B cell (primary cell): ENCODE measurements around the gene LRBA. TPM values are rescaled to one million over a fixed set of nuclear protein-coding genes. Genes with fewer than 3 reads are reported as not detected.

Experiments
- ATAC-seq: fragments of 200-7000 bp; cut with Tn5 transposase; one replicate; pipeline ENCODE4 v1.10.0; 2021; ENCODE audit warnings: low read depth, mild to moderate bottlenecking, moderate number of reproducible peaks, moderate library complexity
- CTCF ChIA-PET: fragments of 350-600 bp; sonication (Branson Sonifier 250); formaldehyde crosslinking; loops from one replicate; lab custom pipeline; 2021; ENCODE audit warnings: antibody characterized with exemption, inconsistent platforms; lab: Charles Lee
- POLR2A ChIA-PET: fragments of 350-600 bp; sonication (Branson Sonifier 250); formaldehyde crosslinking; loops from one replicate; lab custom pipeline; 2021; ENCODE audit warnings: antibody characterized with exemption; lab: Charles Lee
- DNase-seq: peaks from one replicate; pipeline ENCODE4 v3.0.0; 2013
- H2AFZ ChIP-seq: 2 replicates; pipeline ENCODE4 v1.6.1; 2012; ENCODE audit warnings: mild to moderate bottlenecking, low read depth, low read length; ENCODE audit not compliant: insufficient read depth, poor library complexity, severe bottlenecking
- H3K27ac ChIP-seq, 2 donors: 1 replicate in 1 of 2; 2 replicates in 1 of 2; pipeline ENCODE4 v1.5.1; 2012 to 2013; ENCODE audit warnings: low read length in 2 of 2, mild to moderate bottlenecking in 2 of 2, moderate library complexity in 1 of 2
- H3K27me3 ChIP-seq, 4 experiments: fragments of 200-600 bp in 1 of 4; sonication (generic) in 1 of 4; replicated peaks in 1 of 4; 1 replicate in 2 of 4; 2 replicates in 2 of 4; pipeline versions ENCODE4 v1.6.1 to v1.7.0; 2013 to 2016; ENCODE audit warnings: low read length in 3 of 4, mild to moderate bottlenecking in 2 of 4, mixed read lengths in 1 of 4, moderate library complexity in 1 of 4; ENCODE audit not compliant: insufficient read depth in 4 of 4, control insufficient read depth in 3 of 4; ENCODE audit errors: control extremely low read depth in 1 of 4
- H3K36me3 ChIP-seq, 2 experiments: replicated peaks in 1 of 2; 1 replicate in 1 of 2; 2 replicates in 1 of 2; pipeline versions ENCODE4 v1.6.1 to v1.7.1; 2013; ENCODE audit warnings: low read length in 1 of 2; ENCODE audit not compliant: insufficient read depth in 2 of 2, control insufficient read depth in 1 of 2; ENCODE audit errors: control extremely low read depth in 1 of 2, extremely low read depth in 1 of 2
- H3K4me1 ChIP-seq, 2 donors: fragments of 200-600 bp in 1 of 2; sonication (generic) in 1 of 2; 1 replicate in 1 of 2; 2 replicates in 1 of 2; pipeline versions ENCODE4 v1.5.1 to v1.6.1; 2013 to 2017; ENCODE audit warnings: low read length in 2 of 2; ENCODE audit not compliant: control insufficient read depth in 2 of 2, insufficient read depth in 2 of 2
- H3K4me2 ChIP-seq: replicated peaks from 2 replicates; pipeline ENCODE3; 2012; ENCODE audit warnings: mild to moderate bottlenecking, low read depth, low read length; ENCODE audit not compliant: poor library complexity, severe bottlenecking
- H3K4me3 ChIP-seq, 5 experiments: fragments of 200-600 bp in 1 of 5; sonication (generic) in 1 of 5; 1 replicate in 3 of 5; 2 replicates in 2 of 5; pipeline versions ENCODE4 v1.5.1 to v1.7.0; 2011 to 2016; ENCODE audit warnings: low read length in 4 of 5, mild to moderate bottlenecking in 4 of 5, low read depth in 2 of 5, control low read depth in 1 of 5, moderate library complexity in 1 of 5; ENCODE audit not compliant: insufficient read depth in 1 of 5; ENCODE audit errors: control extremely low read depth in 1 of 5, extremely low read depth in 1 of 5
- H3K79me2 ChIP-seq: fragments of 200-600 bp; sonication (generic); one replicate; pipeline ENCODE4 v1.6.0; 2016; ENCODE audit warnings: low read length; ENCODE audit not compliant: control insufficient read depth, insufficient read depth
- H3K9ac ChIP-seq: fragments of 200-600 bp; sonication (generic); 2 replicates; pipeline ENCODE4 v1.6.1; 2017; ENCODE audit warnings: mild to moderate bottlenecking, low read length, moderate library complexity
- H3K9me3 ChIP-seq, 3 donors: one replicate each; pipeline versions ENCODE4 v1.6.1 to v1.7.1; 2013; ENCODE audit warnings: low read length in 2 of 3; ENCODE audit not compliant: control insufficient read depth in 2 of 3, insufficient read depth in 1 of 3; ENCODE audit errors: control extremely low read depth in 1 of 3
- H4K20me1 ChIP-seq: 2 replicates; pipeline ENCODE4 v1.6.0; 2012; ENCODE audit warnings: mild to moderate bottlenecking, low read length; ENCODE audit not compliant: insufficient read depth, control insufficient read depth, poor library complexity, severe bottlenecking
- H3K27ac Mint-ChIP-seq: one replicate; pipeline ENCODE4 v1.8.0; 2021; ENCODE audit warnings: mixed read lengths
- H3K27me3 Mint-ChIP-seq: one replicate; pipeline ENCODE4 v1.8.0; 2021; ENCODE audit warnings: mixed read lengths
- H3K4me1 Mint-ChIP-seq: one replicate; pipeline ENCODE4 v1.8.0; 2021; ENCODE audit warnings: mixed read lengths
- H3K4me3 Mint-ChIP-seq: one replicate; pipeline ENCODE4 v1.8.0; 2021; ENCODE audit warnings: mixed read lengths
- H3K9me3 Mint-ChIP-seq: one replicate; pipeline ENCODE4 v1.8.0; 2022; ENCODE audit warnings: mixed read lengths; ENCODE audit not compliant: insufficient read depth
- CTCF ChIP-seq: fragments of 200-600 bp; IDR thresholded peaks from one replicate; pipeline ENCODE4 v1.8.0; 2022; ENCODE audit warnings: antibody characterized with exemption, mild to moderate bottlenecking
- EZH2 ChIP-seq: IDR thresholded peaks from 2 replicates; pipeline ENCODE4 v1.6.1; 2012; ENCODE audit warnings: borderline replicate concordance, low read depth, mild to moderate bottlenecking, moderate library complexity, low read length; ENCODE audit not compliant: insufficient read depth, poor library complexity, severe bottlenecking
- WGBS: methylation state at CpG from one replicate; pipeline ENCODE4 v1.1.5; 2013; ENCODE audit warnings: missing lambda C conversion rate; ENCODE audit not compliant: insufficient coverage; 5-methylcytosine and 5-hydroxymethylcytosine counted together
- intact Hi-C: fragments of 100-400 bp; cut with micrococcal nuclease; formaldehyde crosslinking; loops from one replicate; pipeline ENCODE4 v1.10.0; 2022
- polyA plus RNA-seq: library from polyadenylated mRNA; depleted of rRNA; stranded (reverse); fragments of >200 nt; gene quantifications from 2 replicates; pipeline ENCODE4 v1.2.3, GENCODE V29; 2012
- total RNA-seq, 2 donors: library from RNA; stranded (reverse); fragments of 120-200 nt in 1 of 2; gene quantifications; 1 replicate in 1 of 2; 2 replicates in 1 of 2; pipeline versions ENCODE4 v1.2.3 to v1.2.4, GENCODE V29; 2013 to 2022

LRBA gene
- total and polyA plus RNA-seq, 2 donors (not counting 1 experiment from before 2014, with no cell fraction given) = 17.5 to 86.7 TPM

GRCh38 chr4:150256225-150256620, 758.9 kb downstream of the LRBA start:
- intact Hi-C loops = no loop called here
- 99% methylated on average over 23 of the region's 23 CpGs for WGBS
- Histone ChIP-seq H3K27ac (no peak overlapping the region), H3K9ac (no peak overlapping the region), H3K27me3 (no peaks in the 10 kb centered on the region), H3K79me2 (no peaks in the 10 kb centered on the region), H3K4me1 (no peaks in the 10 kb centered on the region), H3K36me3 (no peaks in the 10 kb centered on the region), H3K4me3 (no peak overlapping the region), H2AFZ (no peak overlapping the region), H4K20me1 (no peaks in the 10 kb centered on the region), H3K4me2 (no peak overlapping the region), H3K9me3 (no peaks in the 10 kb centered on the region)
- ATAC-seq (no peak), DNase-seq (no peak)
- H3K27me3 Mint-ChIP-seq = no peaks in the 10 kb centered on the region
- no peak overlapping the region for H3K4me3 Mint-ChIP-seq
- H3K4me1 Mint-ChIP-seq = no peaks in the 10 kb centered on the region
- POLR2A ChIA-PET = no interaction called here
- no peaks in the 10 kb centered on the region for H3K9me3 Mint-ChIP-seq
- H3K27ac Mint-ChIP-seq = no peak overlapping the region
- CTCF ChIA-PET = no interaction called here
- TF ChIP-seq CTCF = no peak
- TF ChIP-seq EZH2 = no peak

- no peaks in the 10 kb centered on the region for H3K4me1 Mint-ChIP-seq
Observed at GRCh38 chr4:150255610-150256224, 759.4 kb downstream of the LRBA start.

More at GRCh38 chr4:150255610-150256224, 759.4 kb downstream of the LRBA start:
- Histone ChIP-seq H3K4me3 (no peak overlapping the region), H3K4me1 (no peaks in the 10 kb centered on the region), H3K79me2 (no peaks in the 10 kb centered on the region), H3K9ac (no peak overlapping the region), H3K36me3 (no peaks in the 10 kb centered on the region), H3K27ac (no peak overlapping the region), H3K4me2 (no peak overlapping the region), H3K9me3 (no peaks in the 10 kb centered on the region), H3K27me3 (no peaks in the 10 kb centered on the region), H2AFZ (no peak overlapping the region), H4K20me1 (no peaks in the 10 kb centered on the region)
- ChIA-PET POLR2A (no interaction called here), CTCF (no interaction called here)
- intact Hi-C loops = no loop called here
- no peaks in the 10 kb centered on the region for H3K9me3 Mint-ChIP-seq
- no peak for TF ChIP-seq EZH2
- TF ChIP-seq CTCF = no peak
- ATAC-seq (no peak), DNase-seq (no peak)
- 93% methylated on average over 13 of the region's 16 CpGs for WGBS
- H3K4me3 Mint-ChIP-seq = no peak overlapping the region
- no peak overlapping the region for H3K27ac Mint-ChIP-seq
- H3K27me3 Mint-ChIP-seq = no peaks in the 10 kb centered on the region
